ENCODE results near the gene ZNF584.
"Not testable (repeated sequence)": the region's sequence is repeated elsewhere in the genome, so short reads cannot be mapped to it uniquely, and the experiment has no call there.

Gene ZNF584

GRCh38 chr19:58386576-58387337 lies 21.7 kb upstream of the ZNF584 start, which contains the start of gene RPS5:
Gene RPS5 (plus strand): TSS chr19:58387269. CDS start chr19:58388138, 869 bp downstream.
- DNase-seq: peak; percentile 98

- DNase-seq: no peak
Measured at GRCh38 chr19:58387338-58388174, 20.9 kb upstream of the ZNF584 start.

GRCh38 chr19:58388175-58388526 lies 20.3 kb upstream of the ZNF584 start:
- DNase-seq: no peak

- no peak for DNase-seq
Measured at GRCh38 chr19:58392945-58393724, 15.3 kb upstream of the ZNF584 start.

- no peak for DNase-seq
Measured at GRCh38 chr19:58393725-58394033, 14.8 kb upstream of the ZNF584 start.

- DNase-seq: no peak
Measured at GRCh38 chr19:58394821-58395219, 13.6 kb upstream of the ZNF584 start.

GRCh38 chr19:58395220-58395978 lies 13.1 kb upstream of the ZNF584 start, which contains the start of gene RNF225:
Gene RNF225 (plus strand): TSS chr19:58395656. CDS start chr19:58396090, 434 bp downstream.
- DNase-seq: no peak

- DNase-seq: no peak
Measured at GRCh38 chr19:58395979-58396627, 12.3 kb upstream of the ZNF584 start.

GRCh38 chr19:58396691-58397532 lies 11.5 kb upstream of the ZNF584 start:
- DNase-seq: no peak

- no peak for DNase-seq
Measured at GRCh38 chr19:58397533-58398037, 10.9 kb upstream of the ZNF584 start.

- no peak for DNase-seq
Measured at GRCh38 chr19:58398087-58398486, 10.4 kb upstream of the ZNF584 start.

GRCh38 chr19:58398545-58398944 lies 9.9 kb upstream of the ZNF584 start:
- no peak for DNase-seq

- no peak for DNase-seq
Measured at GRCh38 chr19:58399903-58400302, 8.5 kb upstream of the ZNF584 start.

- DNase-seq: no peak
Measured at GRCh38 chr19:58400316-58400915, 8.0 kb upstream of the ZNF584 start.

GRCh38 chr19:58400916-58401839 lies 7.3 kb upstream of the ZNF584 start:
- peak; percentile 100 for DNase-seq

GRCh38 chr19:58401840-58402421 lies 6.5 kb upstream of the ZNF584 start:
- DNase-seq: no peak

GRCh38 chr19:58403920-58404478 lies 4.5 kb upstream of the ZNF584 start:
- DNase-seq: not testable (repeated sequence)

All from CD4-positive, alpha-beta T cell treated with Interleukin-21 for 1 hour (primary cell).